K562 (cell line): ENCODE results near the gene PA2G4. TPM values are rescaled to one million over a fixed set of nuclear protein-coding genes. Genes with fewer than 3 reads are reported as not detected.
A peak's percentile ranks its signal among the peaks of the same experiment; 100 is the strongest.

Source experiments
- FIP1L1 ChIP-seq: fragments of 200-400 bp; formaldehyde crosslinking; IDR thresholded peaks from 2 replicates; pipeline ENCODE4 v1.6.1; 2018; ENCODE audit warnings: mild to moderate bottlenecking, low read depth, low read length; ENCODE audit not compliant: poor library complexity, severe bottlenecking
- HLTF ChIP-seq: fragments of 450-650 bp; IDR thresholded peaks from 2 replicates; pipeline ENCODE4 v1.6.1; 2016
- IRF9 ChIP-seq: fragments of 450-650 bp; IDR thresholded peaks from 2 replicates; pipeline ENCODE4 v1.6.1; 2016; ENCODE audit warnings: missing biosample characterization, missing genetic modification characterization
- KDM2B ChIP-seq: fragments of 250-450 bp; sonication (Bioruptor Pico); IDR thresholded peaks from 2 replicates; pipeline ENCODE4 v1.8.0; 2021; ENCODE audit warnings: mild to moderate bottlenecking, moderate library complexity
- MCM3 ChIP-seq: fragments of 450-650 bp; IDR thresholded peaks from 2 replicates; pipeline ENCODE4 v1.6.1; 2016
- MTF1 ChIP-seq: fragments of 250-450 bp; sonication (Bioruptor Pico); IDR thresholded peaks from 2 replicates; pipeline ENCODE4 v1.9.0; 2021; ENCODE audit warnings: moderate library complexity, mild to moderate bottlenecking, inconsistent platforms, borderline replicate concordance
- PRDM10 ChIP-seq: fragments of 450-650 bp; IDR thresholded peaks from 2 replicates; pipeline ENCODE4 v1.6.1; 2018; ENCODE audit not compliant: partially characterized antibody
- SMARCE1 ChIP-seq: fragments of 450-650 bp; IDR thresholded peaks from 2 replicates; pipeline ENCODE4 v1.7.1; 2016; ENCODE audit warnings: mild to moderate bottlenecking
- ZKSCAN1 ChIP-seq: fragments of 150-350 bp; IDR thresholded peaks from 2 replicates; pipeline ENCODE4 v1.6.1; 2016; ENCODE audit warnings: low read depth, low read length
- ZNF282 ChIP-seq: sonication (generic); formaldehyde crosslinking; IDR thresholded peaks from 2 replicates; pipeline ENCODE4 v1.8.1; 2023; ENCODE audit warnings: missing genetic modification reagents
- polyA plus RNA-seq, 8 experiments: library from polyadenylated mRNA; depleted of rRNA in 4 of 8; stranded (reverse) in 5 of 8; unstranded in 3 of 8; fragments of >200 nt; fragmentation: Nextera tagmentation in 2 of 8; fragmentation: Illumina TruSeq in 1 of 8; extraction: Ambion mirVana in 2 of 8; extraction: Trizol in 1 of 8; gene quantifications; 2 replicates each; pipeline versions ENCODE4 v1.2.1 to v1.2.3, GENCODE V29; 2011 to 2014; ENCODE audit warnings: inconsistent platforms in 1 of 8, missing spikeins in 1 of 8
- total RNA-seq, 7 experiments: library from RNA; depleted of rRNA in 6 of 7; stranded (reverse); fragments of >200 nt in 6 of 7; fragmentation: Illumina TruSeq in 2 of 7; extraction: Trizol in 2 of 7; gene quantifications; 2 replicates each; pipeline versions ENCODE4 v1.2.1 to v1.2.3, GENCODE V29; 2011 to 2021; ENCODE audit warnings: low replicate concordance in 1 of 7
- TF ChIP-seq, protein P1 (sequence below): fragments of 250-450 bp; sonication (Bioruptor Pico); IDR thresholded peaks from 2 replicates; pipeline ENCODE4 v1.8.0; 2022; ENCODE audit warnings: inconsistent platforms
- TF ChIP-seq, protein P2 (sequence below): fragments of 450-650 bp; IDR thresholded peaks from 2 replicates; pipeline ENCODE4 v1.6.1; 2017; ENCODE audit warnings: antibody characterized with exemption, mild to moderate bottlenecking
- TF ChIP-seq, protein P3 (sequence below): sonication (generic); formaldehyde crosslinking; IDR thresholded peaks from 2 replicates; pipeline ENCODE4 v1.8.1; 2023; ENCODE audit warnings: mild to moderate bottlenecking, missing genetic modification reagents

Gene PA2G4
- total and polyA plus RNA-seq, 9 of the 15 experiments (the other 6 are each of a cell fraction or from before 2014, with no cell fraction given), result 230 to 925 (median 638) TPM

- TF ChIP-seq, protein P1, sequence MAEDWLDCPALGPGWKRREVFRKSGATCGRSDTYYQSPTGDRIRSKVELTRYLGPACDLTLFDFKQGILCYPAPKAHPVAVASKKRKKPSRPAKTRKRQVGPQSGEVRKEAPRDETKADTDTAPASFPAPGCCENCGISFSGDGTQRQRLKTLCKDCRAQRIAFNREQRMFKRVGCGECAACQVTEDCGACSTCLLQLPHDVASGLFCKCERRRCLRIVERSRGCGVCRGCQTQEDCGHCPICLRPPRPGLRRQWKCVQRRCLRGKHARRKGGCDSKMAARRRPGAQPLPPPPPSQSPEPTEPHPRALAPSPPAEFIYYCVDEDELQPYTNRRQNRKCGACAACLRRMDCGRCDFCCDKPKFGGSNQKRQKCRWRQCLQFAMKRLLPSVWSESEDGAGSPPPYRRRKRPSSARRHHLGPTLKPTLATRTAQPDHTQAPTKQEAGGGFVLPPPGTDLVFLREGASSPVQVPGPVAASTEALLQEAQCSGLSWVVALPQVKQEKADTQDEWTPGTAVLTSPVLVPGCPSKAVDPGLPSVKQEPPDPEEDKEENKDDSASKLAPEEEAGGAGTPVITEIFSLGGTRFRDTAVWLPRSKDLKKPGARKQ (CRISPR knock-in tag), result no peak
- TF ChIP-seq SMARCE1 (no peak), ZNF282 (CRISPR knock-in tag) (no peak), PRDM10 (no peak), KDM2B (CRISPR knock-in tag) (no peak), ZKSCAN1 (peak; percentile 50), MCM3 (no peak), HLTF (no peak), MTF1 (CRISPR knock-in tag) (no peak), IRF9 (tag) (no peak), FIP1L1 (peak; percentile 68)
- TF ChIP-seq, protein P2, sequence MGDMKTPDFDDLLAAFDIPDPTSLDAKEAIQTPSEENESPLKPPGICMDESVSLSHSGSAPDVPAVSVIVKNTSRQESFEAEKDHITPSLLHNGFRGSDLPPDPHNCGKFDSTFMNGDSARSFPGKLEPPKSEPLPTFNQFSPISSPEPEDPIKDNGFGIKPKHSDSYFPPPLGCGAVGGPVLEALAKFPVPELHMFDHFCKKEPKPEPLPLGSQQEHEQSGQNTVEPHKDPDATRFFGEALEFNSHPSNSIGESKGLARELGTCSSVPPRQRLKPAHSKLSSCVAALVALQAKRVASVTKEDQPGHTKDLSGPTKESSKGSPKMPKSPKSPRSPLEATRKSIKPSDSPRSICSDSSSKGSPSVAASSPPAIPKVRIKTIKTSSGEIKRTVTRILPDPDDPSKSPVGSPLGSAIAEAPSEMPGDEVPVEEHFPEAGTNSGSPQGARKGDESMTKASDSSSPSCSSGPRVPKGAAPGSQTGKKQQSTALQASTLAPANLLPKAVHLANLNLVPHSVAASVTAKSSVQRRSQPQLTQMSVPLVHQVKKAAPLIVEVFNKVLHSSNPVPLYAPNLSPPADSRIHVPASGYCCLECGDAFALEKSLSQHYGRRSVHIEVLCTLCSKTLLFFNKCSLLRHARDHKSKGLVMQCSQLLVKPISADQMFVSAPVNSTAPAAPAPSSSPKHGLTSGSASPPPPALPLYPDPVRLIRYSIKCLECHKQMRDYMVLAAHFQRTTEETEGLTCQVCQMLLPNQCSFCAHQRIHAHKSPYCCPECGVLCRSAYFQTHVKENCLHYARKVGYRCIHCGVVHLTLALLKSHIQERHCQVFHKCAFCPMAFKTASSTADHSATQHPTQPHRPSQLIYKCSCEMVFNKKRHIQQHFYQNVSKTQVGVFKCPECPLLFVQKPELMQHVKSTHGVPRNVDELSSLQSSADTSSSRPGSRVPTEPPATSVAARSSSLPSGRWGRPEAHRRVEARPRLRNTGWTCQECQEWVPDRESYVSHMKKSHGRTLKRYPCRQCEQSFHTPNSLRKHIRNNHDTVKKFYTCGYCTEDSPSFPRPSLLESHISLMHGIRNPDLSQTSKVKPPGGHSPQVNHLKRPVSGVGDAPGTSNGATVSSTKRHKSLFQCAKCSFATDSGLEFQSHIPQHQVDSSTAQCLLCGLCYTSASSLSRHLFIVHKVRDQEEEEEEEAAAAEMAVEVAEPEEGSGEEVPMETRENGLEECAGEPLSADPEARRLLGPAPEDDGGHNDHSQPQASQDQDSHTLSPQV, result peak; percentile 78
- TF ChIP-seq, protein P3, sequence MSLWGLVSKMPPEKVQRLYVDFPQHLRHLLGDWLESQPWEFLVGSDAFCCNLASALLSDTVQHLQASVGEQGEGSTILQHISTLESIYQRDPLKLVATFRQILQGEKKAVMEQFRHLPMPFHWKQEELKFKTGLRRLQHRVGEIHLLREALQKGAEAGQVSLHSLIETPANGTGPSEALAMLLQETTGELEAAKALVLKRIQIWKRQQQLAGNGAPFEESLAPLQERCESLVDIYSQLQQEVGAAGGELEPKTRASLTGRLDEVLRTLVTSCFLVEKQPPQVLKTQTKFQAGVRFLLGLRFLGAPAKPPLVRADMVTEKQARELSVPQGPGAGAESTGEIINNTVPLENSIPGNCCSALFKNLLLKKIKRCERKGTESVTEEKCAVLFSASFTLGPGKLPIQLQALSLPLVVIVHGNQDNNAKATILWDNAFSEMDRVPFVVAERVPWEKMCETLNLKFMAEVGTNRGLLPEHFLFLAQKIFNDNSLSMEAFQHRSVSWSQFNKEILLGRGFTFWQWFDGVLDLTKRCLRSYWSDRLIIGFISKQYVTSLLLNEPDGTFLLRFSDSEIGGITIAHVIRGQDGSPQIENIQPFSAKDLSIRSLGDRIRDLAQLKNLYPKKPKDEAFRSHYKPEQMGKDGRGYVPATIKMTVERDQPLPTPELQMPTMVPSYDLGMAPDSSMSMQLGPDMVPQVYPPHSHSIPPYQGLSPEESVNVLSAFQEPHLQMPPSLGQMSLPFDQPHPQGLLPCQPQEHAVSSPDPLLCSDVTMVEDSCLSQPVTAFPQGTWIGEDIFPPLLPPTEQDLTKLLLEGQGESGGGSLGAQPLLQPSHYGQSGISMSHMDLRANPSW (CRISPR knock-in tag), result peak; percentile 80; the same call in 1 of the 2 replicates
These were observed at the start of gene PA2G4 (continued) for GRCh38 chr12:56104109-56104814.
